M059J (cell line): ENCODE results near the gene FCN3. TPM values are rescaled to one million over a fixed set of nuclear protein-coding genes. Genes with fewer than 3 reads are reported as not detected.
A peak's percentile ranks its signal among the peaks of the same experiment; 100 is the strongest.
"Not testable (repeated sequence)": the region's sequence is repeated elsewhere in the genome, so short reads cannot be mapped to it uniquely, and the experiment has no call there.

Source experiments
- DNase-seq: peaks from one replicate; pipeline ENCODE4 v3.0.0-alpha.2; 2012; ENCODE audit warnings: low read depth
- total RNA-seq: library from RNA; depleted of rRNA; stranded (reverse); fragments of >200 nt; shearing (Covaris generic); gene quantifications from 2 replicates; pipeline ENCODE4 v1.2.3, GENCODE V29; 2014; rRNA removed

The FCN3 gene
- total RNA-seq: not detected in 2 replicates

DNA sequence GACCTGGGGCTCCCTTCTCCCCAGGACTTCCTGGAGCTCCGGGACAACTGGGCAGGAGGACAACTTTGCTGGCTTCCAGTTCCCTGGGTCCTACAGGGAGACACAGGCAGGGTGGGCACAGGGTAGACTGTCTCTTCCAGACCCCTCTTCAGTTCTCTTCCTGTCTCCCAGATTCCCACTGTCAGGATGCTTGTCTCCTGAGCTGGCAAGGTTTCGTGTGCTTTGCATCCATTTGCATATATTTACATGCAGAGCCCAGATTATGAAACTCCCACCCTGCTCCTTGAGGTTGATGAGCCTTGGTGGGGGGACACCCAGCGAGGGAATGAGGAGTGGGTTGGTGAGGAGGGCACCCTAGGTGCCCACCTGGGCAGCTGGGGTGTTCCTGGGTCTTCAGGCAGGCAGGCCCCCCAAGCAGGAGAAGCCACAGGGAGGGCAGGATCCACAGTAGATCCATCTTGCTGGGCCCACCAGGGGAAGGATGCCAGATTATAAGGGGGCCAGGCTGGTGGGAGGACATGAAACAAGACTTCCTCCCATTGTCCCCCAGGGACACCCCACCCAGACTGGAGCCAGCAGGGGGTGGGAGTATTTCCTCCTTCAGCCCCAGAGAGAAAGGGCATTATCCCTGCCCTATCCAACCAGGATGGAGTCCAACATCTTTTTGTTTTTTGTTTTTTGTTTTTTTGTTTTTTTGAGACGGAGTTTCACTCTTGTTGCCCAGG is at the start of gene FCN3:
Gene FCN3 (minus strand): TSS at position 463 of the 725 bp plus-strand sequence. CDS start 6 bp downstream, at position 457.
- DNase-seq: no peak

DNA sequence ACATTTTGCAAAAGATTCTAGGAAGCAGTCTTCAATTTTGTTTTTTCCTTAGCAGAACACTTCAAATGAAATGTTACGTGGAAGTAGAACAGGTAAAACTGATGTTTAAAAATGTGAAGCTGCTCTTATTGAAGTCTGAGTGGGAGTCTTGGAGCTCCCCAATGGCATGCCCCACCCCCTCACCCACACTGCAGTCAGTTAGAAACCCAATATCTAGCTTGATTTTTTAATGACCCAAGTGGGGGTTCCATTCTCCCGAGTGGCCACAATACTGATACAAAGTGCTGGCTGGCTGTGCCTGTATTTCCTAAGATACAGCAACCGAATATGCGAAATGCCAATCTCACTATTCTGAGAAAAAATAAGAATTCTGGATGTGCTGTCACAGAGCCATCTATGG is 49.1 kb upstream of the FCN3 start:
- DNase-seq: no peak

DNA sequence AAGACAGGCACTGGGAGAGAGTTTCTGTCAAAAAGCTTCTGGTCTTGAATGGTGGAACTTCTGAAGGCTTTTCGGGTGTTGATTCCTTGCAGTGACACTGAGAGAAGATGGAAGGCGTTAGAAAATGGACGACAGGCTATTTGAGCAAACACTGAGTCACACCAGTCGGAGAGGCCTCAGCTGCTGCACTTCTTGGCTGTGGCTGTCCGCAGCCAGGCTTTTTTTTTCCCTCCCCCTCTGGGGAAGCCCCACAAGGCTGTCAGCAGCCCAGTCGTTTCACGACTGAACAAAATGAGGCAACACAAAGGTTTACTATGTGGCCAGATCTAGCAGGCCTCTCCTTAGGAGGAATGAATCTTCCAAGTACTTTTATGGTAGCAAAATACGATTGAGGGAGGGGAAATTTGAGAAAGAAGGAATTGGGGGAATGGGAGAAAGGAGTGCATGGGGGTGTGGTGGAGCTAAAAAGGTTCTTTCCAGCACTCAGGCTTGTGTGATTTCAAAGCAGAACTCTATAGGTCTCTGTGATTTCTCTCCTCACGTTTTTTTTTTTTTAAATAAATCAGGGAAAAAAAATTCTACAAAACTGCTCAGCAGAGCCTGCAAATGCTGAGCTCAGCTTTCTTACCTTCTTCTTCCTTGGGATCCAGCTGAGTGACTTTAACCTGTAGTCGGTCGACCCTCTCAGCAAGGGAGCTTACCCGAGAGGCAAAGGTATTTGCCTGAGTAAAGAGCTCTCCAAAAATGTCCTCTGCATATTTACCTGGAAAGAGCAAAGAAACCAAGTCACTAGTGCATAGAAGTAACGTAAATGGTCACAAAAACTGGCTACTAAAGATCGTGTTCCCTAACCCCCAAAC is 43.9 kb upstream of the FCN3 start:
- peak; percentile 92 for DNase-seq

DNA sequence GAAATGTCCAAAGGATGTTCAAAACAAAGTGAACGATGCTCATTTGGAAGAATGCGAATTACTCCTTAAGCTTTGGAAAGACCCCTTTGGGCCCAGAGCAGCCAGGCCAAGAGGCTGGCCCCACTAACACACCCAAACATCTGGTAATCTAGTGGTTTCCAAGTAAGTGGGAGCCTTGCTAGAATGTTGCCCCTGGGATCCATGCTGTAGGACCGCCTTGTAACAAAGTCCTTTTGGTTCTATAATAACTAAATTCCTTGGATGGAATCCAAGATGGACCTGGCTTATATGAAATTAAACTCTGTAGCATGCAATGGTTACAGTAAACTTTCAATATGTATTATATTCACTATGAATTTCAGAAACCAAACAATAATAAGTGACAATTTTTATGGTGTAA is 43.1 kb upstream of the FCN3 start:
- DNase-seq: no peak

DNA sequence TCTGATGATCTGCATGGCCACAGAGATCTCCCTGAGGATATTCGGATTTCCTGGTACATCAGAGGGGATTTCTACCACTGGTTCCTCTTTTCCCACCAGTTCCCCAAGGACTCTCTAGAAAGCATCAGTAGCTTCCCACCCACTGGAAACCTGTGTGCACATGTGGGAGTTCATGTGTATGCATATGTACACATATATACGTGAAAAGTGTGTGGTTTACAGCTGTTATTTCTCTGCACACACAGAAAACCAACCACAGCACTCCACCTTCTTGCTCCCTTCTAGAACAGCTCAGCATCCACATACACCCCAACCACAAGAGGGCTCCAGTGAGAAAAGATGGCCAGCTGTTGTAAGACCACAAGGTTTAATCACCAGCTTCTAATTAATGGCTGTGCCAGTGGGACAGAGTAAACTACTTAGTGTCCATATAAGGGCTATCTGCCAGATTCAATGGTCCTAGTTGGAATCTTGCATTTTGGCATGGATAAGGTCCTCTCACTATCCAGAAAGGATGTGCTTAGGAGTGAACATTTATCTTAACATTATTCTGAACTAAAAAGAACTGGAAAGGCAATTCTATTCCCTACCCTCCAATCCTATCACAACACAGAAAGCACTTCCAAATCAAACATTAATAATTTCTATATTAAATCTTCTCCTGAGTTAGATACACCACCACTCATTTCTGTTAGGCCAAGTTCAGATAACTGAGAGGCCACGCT is 41.9 kb upstream of the FCN3 start:
- DNase-seq: peak; percentile 71

DNA sequence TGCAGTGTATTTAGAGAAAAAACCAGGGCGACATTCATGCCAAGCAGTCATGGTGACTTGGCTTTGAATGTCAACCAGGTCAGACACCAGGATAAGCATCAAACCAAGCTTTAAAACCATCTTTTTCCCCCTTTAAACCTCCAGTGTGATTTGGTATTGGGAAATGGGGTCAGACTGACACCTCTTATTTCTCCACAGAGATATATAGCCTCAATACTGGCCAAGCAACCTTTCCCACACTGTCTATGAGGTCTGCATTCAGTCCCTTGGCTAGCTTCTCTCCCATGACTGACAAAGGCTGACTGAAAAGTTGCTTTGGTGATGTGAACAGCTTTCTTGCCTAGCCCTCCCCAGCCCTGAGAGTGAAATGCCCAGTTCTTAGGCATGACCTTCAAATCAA is 39.5 kb upstream of the FCN3 start:
- DNase-seq: no peak

DNA sequence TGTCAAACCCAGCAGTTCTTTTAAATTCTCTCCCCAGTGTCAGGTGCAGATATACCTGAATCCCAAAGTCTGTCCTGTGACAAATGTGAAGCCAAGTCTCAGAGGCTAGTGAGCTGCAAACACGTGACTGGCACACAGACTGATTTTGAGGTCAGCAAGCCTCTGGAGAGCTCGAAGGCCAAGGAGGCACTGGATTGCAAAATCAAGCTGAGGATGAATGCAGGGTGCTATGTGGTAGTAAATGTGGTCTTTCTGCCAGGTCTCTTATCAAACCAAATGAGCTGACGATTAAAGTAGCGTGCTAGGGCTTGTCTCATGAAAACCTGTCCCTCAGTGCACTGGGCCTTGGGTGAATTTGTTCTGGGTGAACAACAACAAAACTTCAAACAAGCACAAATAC is 38.4 kb upstream of the FCN3 start:
- no peak for DNase-seq

DNA sequence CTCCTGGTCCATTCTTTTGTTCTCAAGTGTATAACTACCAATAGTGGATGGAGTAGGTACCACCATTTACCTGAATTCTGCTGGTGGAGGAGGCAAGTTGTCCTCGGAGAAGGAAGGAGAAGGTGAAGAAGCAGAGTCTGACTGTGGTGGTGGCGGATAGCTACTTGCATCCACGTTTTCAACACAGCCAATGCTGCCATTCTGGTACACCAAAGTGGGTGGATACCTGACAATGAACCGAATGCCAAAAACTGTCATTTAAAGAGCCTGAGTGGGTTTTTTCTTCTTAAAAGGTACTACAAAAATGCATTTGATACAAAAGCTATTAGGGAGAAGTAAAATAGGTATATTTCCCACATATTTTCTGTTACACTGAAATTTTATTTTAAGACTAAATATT is 37.9 kb upstream of the FCN3 start:
- no peak for DNase-seq

DNA sequence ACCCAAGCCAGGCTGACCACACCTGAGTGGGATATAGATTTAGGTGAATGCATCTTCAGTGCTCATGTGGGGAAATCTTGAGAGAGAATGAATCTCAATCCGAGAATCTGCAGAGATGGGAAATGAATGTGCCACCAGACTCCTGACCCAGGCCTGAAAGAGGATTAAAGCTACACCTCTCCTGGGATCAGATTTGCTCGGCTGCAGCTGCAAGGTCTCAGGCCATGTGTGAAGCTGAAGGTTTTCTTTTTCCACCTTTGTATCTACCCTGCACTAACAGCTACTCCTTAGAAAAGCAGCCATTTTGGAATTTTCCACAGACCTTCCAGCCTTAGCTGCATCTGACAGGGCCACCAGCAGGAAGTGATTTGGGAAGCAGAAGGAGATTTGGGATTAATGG is 36.1 kb upstream of the FCN3 start:
- DNase-seq: no peak

DNA sequence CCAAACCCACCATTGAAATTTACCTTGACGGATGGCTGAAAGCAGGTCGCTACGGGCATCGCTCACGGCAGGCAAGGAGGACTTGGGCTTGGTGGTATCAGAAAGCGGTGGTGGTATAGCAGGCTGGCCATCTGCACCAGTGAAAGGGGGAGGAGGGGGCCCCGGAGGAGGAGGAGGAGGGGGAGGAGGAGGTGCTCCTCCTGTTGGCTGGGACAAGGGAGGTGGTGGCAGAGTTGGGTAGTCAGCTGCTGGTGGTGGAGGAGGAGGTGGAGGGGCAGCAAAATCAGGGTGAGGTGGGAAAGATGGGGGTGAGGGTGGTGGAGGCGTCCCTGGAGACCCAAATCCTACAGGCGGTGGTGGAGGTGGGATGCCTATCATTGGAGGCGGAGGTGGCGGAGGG is 35.0 kb upstream of the FCN3 start:
- no peak for DNase-seq

DNA sequence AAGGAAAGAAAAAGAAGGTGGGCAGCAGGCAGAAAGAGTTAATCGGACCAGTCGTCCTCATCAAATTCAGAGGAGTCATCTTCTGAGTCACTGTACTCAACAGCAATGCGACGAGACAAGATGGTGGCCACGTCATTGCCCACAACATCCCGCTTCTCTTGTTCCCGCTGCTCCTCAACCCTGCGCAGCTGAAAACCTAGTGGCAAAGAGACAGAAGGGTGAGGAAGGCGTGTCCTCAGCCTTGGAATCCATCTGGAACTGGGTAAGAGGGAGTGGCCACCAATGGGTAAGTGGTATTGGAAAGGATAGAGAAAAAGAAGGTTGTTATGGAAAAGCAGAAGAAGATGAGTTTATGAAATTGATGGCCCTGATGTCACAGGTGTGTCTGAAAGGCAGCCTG is 33.5 kb upstream of the FCN3 start:
- DNase-seq: peak; percentile 85

DNA sequence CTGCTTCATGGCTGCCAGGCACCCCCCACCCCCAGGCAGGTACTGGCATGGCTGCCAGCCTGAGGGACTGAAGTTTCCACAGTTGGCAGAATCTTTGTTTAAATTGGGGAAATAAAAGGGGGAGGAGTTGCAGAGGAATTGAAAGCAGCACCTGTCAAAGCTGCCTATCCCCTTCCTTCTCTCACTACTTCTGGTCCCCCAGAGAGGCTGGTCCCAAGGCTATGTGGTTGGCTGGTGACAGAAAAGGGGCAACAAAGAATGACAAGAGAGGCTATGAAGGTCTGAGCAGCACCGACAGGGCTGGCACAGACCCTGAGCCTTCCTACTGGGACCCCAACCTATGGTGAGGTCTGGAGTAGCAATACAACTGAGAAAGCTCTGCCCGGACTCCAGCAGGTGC is 32.2 kb upstream of the FCN3 start:
- DNase-seq: not testable (repeated sequence)

DNA sequence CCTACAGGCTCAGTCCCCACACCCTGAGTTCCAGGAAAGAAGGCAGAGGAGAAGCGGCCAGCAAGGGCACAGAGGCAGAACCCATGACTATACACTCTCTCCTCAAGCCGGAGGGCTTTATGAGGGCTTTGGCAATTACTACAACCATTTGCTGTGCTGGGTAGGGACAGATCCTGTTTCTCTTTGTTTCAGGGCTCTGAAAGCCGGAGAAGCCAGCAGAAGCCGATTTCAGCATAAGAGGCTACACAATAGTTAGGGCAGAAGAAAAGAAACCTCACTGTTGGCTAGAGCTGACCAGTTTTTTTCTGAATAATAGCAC is 31.7 kb upstream of the FCN3 start:
- no peak for DNase-seq

DNA sequence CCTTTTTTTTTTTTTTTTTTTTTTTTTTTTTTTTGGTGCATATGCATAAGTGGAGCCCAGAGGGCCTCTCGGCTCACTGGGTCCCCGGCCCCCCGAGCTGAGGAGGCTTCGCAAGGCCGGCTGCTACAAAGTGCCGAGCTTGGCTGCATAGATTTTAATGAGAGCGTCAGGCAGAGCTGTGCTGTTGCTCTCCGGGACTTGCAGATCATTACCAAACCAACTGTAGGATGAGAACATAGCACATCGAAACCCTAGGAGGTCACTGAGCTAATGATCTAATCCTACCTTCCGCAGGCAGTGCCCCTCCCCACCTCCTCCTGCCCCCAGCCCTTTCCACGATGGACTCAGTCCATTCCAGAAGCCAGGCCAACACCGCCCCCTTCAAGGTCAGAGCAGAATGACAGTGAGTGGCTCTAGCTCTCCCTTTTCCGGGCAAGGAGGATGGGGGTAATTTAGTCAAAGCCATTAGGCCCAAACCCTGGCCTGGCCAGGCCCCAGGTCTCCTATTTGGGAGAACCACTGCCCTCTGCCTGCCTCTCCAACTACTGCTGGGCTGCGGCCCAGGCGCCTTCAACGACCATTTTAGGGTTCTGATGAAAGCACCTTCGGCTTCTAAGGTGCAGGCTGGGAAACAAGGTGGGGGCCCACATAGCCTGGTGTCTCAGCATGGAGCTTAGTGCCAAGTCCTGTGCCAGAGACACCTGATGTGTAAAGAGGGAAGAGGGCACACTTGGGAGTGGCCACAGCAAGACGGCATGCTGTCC is 31.2 kb upstream of the FCN3 start:
- DNase-seq: not testable (repeated sequence)

DNA sequence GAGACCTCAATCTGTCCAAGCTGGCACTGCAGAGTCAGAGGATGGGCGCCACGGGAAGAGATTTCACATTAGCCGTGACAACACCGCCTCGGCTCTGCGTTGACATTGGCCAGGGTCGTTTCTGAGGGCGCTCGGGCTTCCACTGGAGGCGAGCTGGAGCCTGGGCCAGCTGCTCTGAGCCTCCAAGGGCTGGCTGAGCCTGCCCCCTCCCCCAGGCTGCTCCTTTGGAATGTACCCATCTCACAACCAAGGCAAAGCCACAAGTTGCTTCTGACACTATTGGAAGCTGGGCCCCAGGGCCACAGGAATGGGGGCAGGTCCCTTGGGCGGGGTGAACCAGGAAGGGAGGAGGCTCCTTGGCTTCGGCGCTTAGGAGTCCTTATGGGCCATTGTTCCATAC is 30.4 kb upstream of the FCN3 start:
- peak; percentile 46 for DNase-seq

DNA sequence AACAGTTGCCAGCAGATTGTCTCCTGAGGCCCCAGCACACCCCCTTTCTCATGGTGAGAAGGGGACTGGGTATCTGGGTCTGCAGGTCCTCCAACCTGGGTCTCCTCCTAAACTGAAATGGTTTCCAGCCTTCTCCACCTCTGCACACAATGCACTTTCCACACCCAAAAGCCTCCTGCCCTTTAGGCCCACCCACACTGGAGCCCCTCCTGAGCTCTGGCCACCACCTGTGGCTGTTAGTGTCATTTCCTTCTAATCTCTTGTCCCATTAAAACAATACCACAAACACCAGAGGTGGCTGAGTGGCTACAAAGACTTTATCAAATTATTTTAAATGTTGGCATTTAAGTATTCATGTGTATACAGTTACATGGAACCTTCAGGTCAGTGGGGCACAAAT is 29.3 kb upstream of the FCN3 start:
- no peak for DNase-seq

DNA sequence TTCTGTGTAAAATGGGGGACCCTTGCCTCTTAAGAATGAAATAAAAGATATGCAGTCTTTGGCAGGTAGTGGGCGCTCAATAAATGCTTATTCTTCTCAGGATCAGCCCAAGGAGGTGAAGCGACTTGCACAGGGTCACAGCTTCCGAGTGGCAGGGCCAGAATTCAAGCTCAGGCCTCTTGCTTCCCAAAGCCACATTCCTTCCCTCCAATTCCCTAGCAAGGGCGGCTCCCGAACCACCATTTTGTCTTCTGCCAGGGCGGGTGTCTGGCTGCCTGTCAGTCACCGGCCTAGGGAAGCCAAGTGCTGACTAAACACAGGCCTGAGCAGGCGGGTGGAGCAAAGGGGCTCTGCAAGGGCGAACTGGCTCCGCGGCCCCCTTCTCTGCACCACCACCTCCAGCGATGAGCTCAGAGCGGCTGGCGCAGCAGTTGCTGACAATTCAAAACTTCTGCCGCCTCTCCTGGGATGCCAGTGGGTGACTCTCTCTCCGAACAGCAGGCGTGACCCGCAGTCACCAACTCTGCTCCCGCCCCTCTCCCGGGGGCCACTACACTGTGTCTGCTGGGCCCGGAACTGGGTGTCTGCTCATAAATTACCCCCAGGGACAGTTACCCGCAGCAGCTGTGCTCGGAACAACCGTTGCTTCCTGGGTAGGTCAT is 28.6 kb upstream of the FCN3 start:
- no peak for DNase-seq

DNA sequence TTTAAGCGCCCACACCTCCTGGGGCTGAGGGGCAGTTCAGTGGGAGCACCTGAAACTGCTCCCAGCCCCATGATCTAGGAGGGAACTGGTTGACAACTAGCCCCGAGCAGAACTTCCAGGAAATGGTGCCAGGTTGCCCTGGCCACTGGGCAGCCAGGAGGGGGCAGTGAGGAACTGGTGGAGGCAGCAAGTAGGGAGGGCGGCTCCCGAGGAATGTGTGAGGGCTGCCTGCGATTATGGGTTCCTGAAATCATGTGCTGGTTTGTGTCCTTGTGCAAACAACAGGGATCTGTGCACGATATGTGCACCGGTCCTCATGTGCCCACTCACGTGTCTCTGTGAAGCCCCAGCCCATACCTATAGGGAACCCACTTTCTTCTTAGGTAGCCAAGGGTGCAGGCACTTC is 27.7 kb upstream of the FCN3 start:
- peak; percentile 68 for DNase-seq

DNA sequence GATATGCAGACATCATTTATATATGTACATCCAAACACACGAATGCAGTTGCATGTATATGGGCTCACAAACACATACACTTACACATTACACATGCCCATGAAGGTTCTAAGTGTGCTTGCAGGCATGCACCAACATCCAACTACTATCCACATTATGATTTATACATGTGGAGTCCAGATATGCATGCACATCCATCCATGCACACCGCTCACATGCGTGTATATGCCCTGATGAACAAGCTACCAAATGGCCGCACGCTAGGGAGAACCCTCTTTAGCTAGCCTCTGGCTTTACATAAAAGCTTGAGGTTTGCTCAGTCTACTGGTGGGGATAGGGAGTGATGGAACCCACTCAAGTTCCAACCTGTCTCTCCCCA is 26.3 kb upstream of the FCN3 start:
- no peak for DNase-seq

DNA sequence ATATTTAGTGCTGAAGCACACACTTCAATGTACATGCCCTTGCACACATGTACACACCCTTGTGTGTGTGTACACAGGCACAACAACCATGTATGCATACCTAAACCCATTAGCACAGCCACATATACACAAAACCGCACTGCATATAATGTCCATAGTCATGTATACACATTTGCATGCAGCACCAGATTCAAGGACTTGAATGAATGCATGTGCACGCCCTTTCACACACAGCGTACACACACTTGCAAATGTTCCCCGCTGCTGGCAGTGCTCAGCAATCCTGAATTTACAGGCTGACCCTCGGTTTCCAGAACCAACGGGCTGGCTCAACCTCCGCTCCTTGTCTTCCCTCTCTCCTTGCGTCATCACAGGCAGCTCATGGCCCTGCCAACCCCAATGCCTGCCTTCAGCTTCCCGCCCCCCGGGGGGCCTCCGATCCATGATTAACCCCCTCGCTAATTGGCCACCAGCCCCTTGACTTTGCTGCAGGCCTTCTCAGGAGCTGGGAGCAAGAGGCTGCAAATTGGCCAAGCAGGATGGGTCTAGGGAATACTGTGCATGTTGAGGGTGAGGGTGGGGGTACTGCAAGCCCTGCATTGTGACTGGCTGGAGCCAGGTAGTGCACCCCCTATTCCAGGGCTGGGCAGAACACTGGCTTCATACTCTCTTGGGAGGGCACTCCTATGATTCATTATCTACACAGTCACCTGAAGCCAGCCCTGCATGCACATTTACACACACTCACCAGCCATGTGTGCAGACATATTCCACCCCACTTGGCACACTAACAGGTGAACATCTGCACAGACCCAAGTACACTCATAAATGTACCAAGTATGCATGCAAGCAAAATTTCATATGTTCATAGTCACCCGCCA is 25.7 kb upstream of the FCN3 start:
- no peak for DNase-seq
